Measurements from ENCODE around the gene HELZ.
"Not testable (repeated sequence)": the region's sequence is repeated elsewhere in the genome, so short reads cannot be mapped to it uniquely, and the experiment has no call there.

The HELZ gene

GRCh38 chr17:67047382-67047781 lies 197.6 kb downstream of the HELZ start:
- no peak for DNase-seq

- no peak for DNase-seq
Measured at GRCh38 chr17:67046398-67046797, 198.6 kb downstream of the HELZ start.

- no peak for DNase-seq
Measured at GRCh38 chr17:67044940-67045339, 200.1 kb downstream of the HELZ start.

GRCh38 chr17:67044016-67044772 lies 200.8 kb downstream of the HELZ start, which contains the start of gene CACNG1:
TSS of gene CACNG1 (plus strand) at chr17:67044554. CDS start at chr17:67044661, 107 bp downstream.
- no peak for DNase-seq

GRCh38 chr17:67043283-67043682 lies 201.7 kb downstream of the HELZ start:
- no peak for DNase-seq

- no peak for DNase-seq
Measured at GRCh38 chr17:67041941-67042899, 202.8 kb downstream of the HELZ start.

- no peak for DNase-seq
Measured at GRCh38 chr17:67041531-67041930, 203.5 kb downstream of the HELZ start.

- not testable (repeated sequence) for DNase-seq
Measured at GRCh38 chr17:67041119-67041518, 203.9 kb downstream of the HELZ start.

- DNase-seq = no peak
Measured at GRCh38 chr17:67040652-67041051, 204.3 kb downstream of the HELZ start.

- no peak for DNase-seq
Measured at GRCh38 chr17:67038861-67039365, 206.1 kb downstream of the HELZ start.

GRCh38 chr17:67035131-67036083 lies 209.6 kb downstream of the HELZ start:
- no peak for DNase-seq

- DNase-seq = no peak
Measured at GRCh38 chr17:67033613-67034012, 211.4 kb downstream of the HELZ start.

- DNase-seq = no peak
Measured at GRCh38 chr17:67032985-67033384, 212.0 kb downstream of the HELZ start.

GRCh38 chr17:67032382-67032781 lies 212.6 kb downstream of the HELZ start:
- DNase-seq = no peak

- DNase-seq = no peak
Measured at GRCh38 chr17:67030641-67031040, 214.4 kb downstream of the HELZ start.

- no peak for DNase-seq
Measured at GRCh38 chr17:67027031-67027628, 217.9 kb downstream of the HELZ start.

GRCh38 chr17:67026341-67026740 lies 218.7 kb downstream of the HELZ start:
- DNase-seq = no peak

GRCh38 chr17:67025216-67025792 lies 219.7 kb downstream of the HELZ start:
- DNase-seq = no peak

GRCh38 chr17:67024736-67025135 lies 220.3 kb downstream of the HELZ start:
- DNase-seq = no peak

- DNase-seq = no peak
Measured at GRCh38 chr17:67022451-67022810, 222.6 kb downstream of the HELZ start.

GRCh38 chr17:67021743-67022450 lies 223.1 kb downstream of the HELZ start:
- no peak for DNase-seq
